Liver (tissue), 9 donors: Measurements from ENCODE around the gene NR5A1. TPM values are rescaled to one million over a fixed set of nuclear protein-coding genes. Genes with fewer than 3 reads are reported as not detected.

Experiments
- DNase-seq: peaks from one replicate; pipeline ENCODE4 v3.0.0-alpha.2; 2017; ENCODE audit warnings: low spot score
- H3K27ac ChIP-seq, 2 donors: one replicate each; pipeline ENCODE4 v1.7.0; 2013; ENCODE audit warnings: inconsistent platforms in 2 of 2, low read length in 2 of 2, control low read depth in 1 of 2, low read depth in 1 of 2, mild to moderate bottlenecking in 1 of 2
- H3K27me3 ChIP-seq, 4 donors: one replicate each; pipeline versions ENCODE4 v1.6.1 to v1.7.0; 2013; ENCODE audit warnings: low read length in 3 of 4, inconsistent platforms in 1 of 4, mild to moderate bottlenecking in 1 of 4, moderate library complexity in 1 of 4; ENCODE audit not compliant: control insufficient read depth in 4 of 4, insufficient read depth in 4 of 4
- H3K36me3 ChIP-seq, 4 donors: one replicate each; pipeline versions ENCODE4 v1.6.1 to v1.7.0; 2013; ENCODE audit warnings: low read length in 3 of 4, mild to moderate bottlenecking in 3 of 4, low read depth in 1 of 4, moderate library complexity in 1 of 4; ENCODE audit not compliant: control insufficient read depth in 4 of 4, insufficient read depth in 3 of 4
- H3K4me1 ChIP-seq, 4 donors: one replicate each; pipeline versions ENCODE4 v1.6.1 to v1.7.0; 2013; ENCODE audit warnings: low read length in 3 of 4, mild to moderate bottlenecking in 3 of 4, moderate library complexity in 1 of 4; ENCODE audit not compliant: control insufficient read depth in 4 of 4, insufficient read depth in 4 of 4
- H3K4me3 ChIP-seq, 3 donors: one replicate each; pipeline versions ENCODE4 v1.6.1 to v1.7.0; 2013; ENCODE audit warnings: low read length in 3 of 3, control low read depth in 1 of 3, low read depth in 1 of 3, mild to moderate bottlenecking in 1 of 3
- H3K9ac ChIP-seq, 2 donors: one replicate each; pipeline ENCODE4 v1.7.0; 2013; ENCODE audit warnings: low read length in 2 of 2, mild to moderate bottlenecking in 2 of 2, moderate library complexity in 2 of 2, control low read depth in 1 of 2, low read depth in 1 of 2
- H3K9me3 ChIP-seq, 4 donors: one replicate each; pipeline versions ENCODE4 v1.6.1 to v1.7.0; 2013; ENCODE audit warnings: low read length in 3 of 4; ENCODE audit not compliant: control insufficient read depth in 4 of 4
- ATF3 ChIP-seq: IDR thresholded peaks from 2 replicates; pipeline ENCODE4 v1.6.1; 2016; ENCODE audit warnings: antibody characterized with exemption
- CTCF ChIP-seq: fragments of 150-350 bp; IDR thresholded peaks from 2 replicates; pipeline ENCODE4 v1.5.1; 2017; ENCODE audit warnings: improper control_type of control experiment, low read depth, low read length; ENCODE audit not compliant: missing input control
- EGR1 ChIP-seq, 2 donors: IDR thresholded peaks; 2 replicates each; pipeline ENCODE4 v1.6.1; 2016 to 2018; ENCODE audit warnings: antibody characterized with exemption in 2 of 2, low read depth in 2 of 2
- FOXA1 ChIP-seq: IDR thresholded peaks from 2 replicates; pipeline ENCODE4 v1.6.1; 2016; ENCODE audit warnings: antibody characterized with exemption
- FOXA2 ChIP-seq: IDR thresholded peaks from 2 replicates; pipeline ENCODE4 v1.6.1; 2016; ENCODE audit warnings: antibody characterized with exemption
- GABPA ChIP-seq, 2 donors: IDR thresholded peaks in 1 of 2; conservative IDR thresholded peaks in 1 of 2; 2 replicates each; pipeline ENCODE4 v1.6.1; 2016; ENCODE audit warnings: antibody characterized with exemption in 2 of 2, mild to moderate bottlenecking in 1 of 2, moderate library complexity in 1 of 2
- HNF4A ChIP-seq, 2 donors: conservative IDR thresholded peaks; 2 replicates each; pipeline ENCODE4 v1.6.1; 2016; ENCODE audit warnings: antibody characterized with exemption in 2 of 2, mild to moderate bottlenecking in 2 of 2
- HNF4G ChIP-seq: IDR thresholded peaks from 2 replicates; pipeline ENCODE4 v1.6.1; 2016; ENCODE audit warnings: antibody characterized with exemption
- JUND ChIP-seq, 2 donors: IDR thresholded peaks; 2 replicates each; pipeline ENCODE4 v1.6.1; 2016; ENCODE audit warnings: antibody characterized with exemption in 2 of 2
- MAX ChIP-seq: IDR thresholded peaks from 2 replicates; pipeline ENCODE4 v1.6.1; 2016; ENCODE audit warnings: antibody characterized with exemption
- NR2F2 ChIP-seq: IDR thresholded peaks from 2 replicates; pipeline ENCODE4 v1.6.1; 2016; ENCODE audit warnings: antibody characterized with exemption
- RAD21 ChIP-seq, 2 donors: IDR thresholded peaks; 2 replicates each; pipeline ENCODE4 v1.6.1; 2016; ENCODE audit warnings: antibody characterized with exemption in 2 of 2, mild to moderate bottlenecking in 2 of 2
- REST ChIP-seq: IDR thresholded peaks from 2 replicates; pipeline ENCODE4 v1.6.1; 2016; ENCODE audit warnings: antibody characterized with exemption, mild to moderate bottlenecking
- RXRA ChIP-seq, 2 donors: IDR thresholded peaks; 2 replicates each; pipeline ENCODE4 v1.6.1; 2017 to 2018; ENCODE audit warnings: antibody characterized with exemption in 2 of 2, mild to moderate bottlenecking in 1 of 2
- SP1 ChIP-seq: IDR thresholded peaks from 2 replicates; pipeline ENCODE4 v1.6.1; 2018; ENCODE audit warnings: antibody characterized with exemption, mild to moderate bottlenecking
- YY1 ChIP-seq: IDR thresholded peaks from 2 replicates; pipeline ENCODE4 v1.6.1; 2016; ENCODE audit warnings: antibody characterized with exemption, mild to moderate bottlenecking
- ZBTB33 ChIP-seq: IDR thresholded peaks from 2 replicates; pipeline ENCODE4 v1.6.1; 2016; ENCODE audit warnings: antibody characterized with exemption
- WGBS: extraction: QIAGEN DNeasy Blood & Tissue Kit; methylation state at CpG from one replicate; pipeline ENCODE4 v1.1.7; 2013; 5-methylcytosine and 5-hydroxymethylcytosine counted together
- polyA plus RNA-seq, 2 donors: library from polyadenylated mRNA; stranded (reverse) in 1 of 2; unstranded in 1 of 2; fragments of 200-250 nt in 1 of 2; fragments of >200 nt in 1 of 2; fragmentation: Nextera tagmentation in 1 of 2; extraction: Ambion mirVana in 1 of 2; gene quantifications; one replicate each; pipeline versions ENCODE4 v1.2.1 to v1.2.3, GENCODE V29; 2013 to 2015
- total RNA-seq, 2 donors: library from RNA; depleted of rRNA; stranded (reverse); fragments of >200 nt; gene quantifications; one replicate each; pipeline ENCODE4 v1.2.3, GENCODE V29; 2014
- donor health status: healthy.
- donor health status: healthy.
- donor health status: healthy.
- donor health status: healthy.
- donor health status: healthy.

The NR5A1 gene
- total and polyA plus RNA-seq, 4 donors, result not detected

- Histone ChIP-seq H3K27ac (no peak overlapping the region), H3K27me3 (peaks cover 0 to 8% (median 6%) of the 10 kb centered on the region in 4 donors), H3K4me1 (peaks cover 0 to 3% (median 1%) of the 10 kb centered on the region in 4 donors), H3K4me3 (no peak overlapping the region), H3K9me3 (no peaks in the 10 kb centered on the region), H3K36me3 (no peaks in the 10 kb centered on the region), H3K9ac (no peak overlapping the region)
- DNase-seq, result no peak
- WGBS, result 77% methylated on average over 15 of the region's 15 CpGs
- TF ChIP-seq SP1 (no peak), RAD21 (IDR thresholded peaks at IDR 0.05) (no peak), MAX (no peak), NR2F2 (no peak), JUND (IDR thresholded peaks at IDR 0.05) (no peak), HNF4G (no peak), HNF4A (conservative IDR thresholded peaks at IDR 0.05) (no peak), YY1 (no peak), RXRA (IDR thresholded peaks at IDR 0.05) (no peak), ATF3 (no peak), GABPA (IDR thresholded peaks at IDR 0.05 in 1 of 2, conservative IDR thresholded peaks at IDR 0.05 in 1 of 2) (no peak), CTCF (no peak), FOXA1 (no peak), ZBTB33 (no peak)
Measured at GRCh38 chr9:124456341-124457078, 50.7 kb downstream of the NR5A1 start.

- no peaks in the 10 kb centered on the region for H3K36me3 ChIP-seq
- 85% methylated on average over 7 of the region's 7 CpGs for WGBS
- no peaks in the 10 kb centered on the region for H3K9me3 ChIP-seq
- no peak for TF ChIP-seq YY1
- TF ChIP-seq SP1, result no peak
- no peak for TF ChIP-seq RAD21 (IDR thresholded peaks at IDR 0.05)
- no peak for TF ChIP-seq GABPA (IDR thresholded peaks at IDR 0.05 in 1 of 2, conservative IDR thresholded peaks at IDR 0.05 in 1 of 2)
- TF ChIP-seq ZBTB33, result no peak
- TF ChIP-seq JUND (IDR thresholded peaks at IDR 0.05), result no peak
- TF ChIP-seq FOXA2, result no peak
- TF ChIP-seq ATF3, result no peak
- no peak for TF ChIP-seq EGR1 (IDR thresholded peaks at IDR 0.05; ENCODE audit: low read depth in 2 of 2)
- TF ChIP-seq MAX, result no peak
- no peak for TF ChIP-seq NR2F2
- TF ChIP-seq HNF4A (conservative IDR thresholded peaks at IDR 0.05), result no peak
- no peak for TF ChIP-seq REST
- TF ChIP-seq RXRA (IDR thresholded peaks at IDR 0.05), result no peak
Measured at GRCh38 chr9:124455820-124456219, 51.4 kb downstream of the NR5A1 start.

More at GRCh38 chr9:124455820-124456219, 51.4 kb downstream of the NR5A1 start:
- no peak for DNase-seq
- Histone ChIP-seq H3K4me1 (peaks cover 0 to 3% (median 3%) of the 10 kb centered on the region in 4 donors), H3K27me3 (peaks cover 2 to 8% (median 8%) of the 10 kb centered on the region in 4 donors), H3K9ac (no peak overlapping the region), H3K27ac (no peak overlapping the region), H3K4me3 (no peak overlapping the region)
